Measurements from ENCODE around the gene SLC34A3.

- no peak for TF ChIP-seq KAT7 (CRISPR knock-in tag; IDR thresholded peaks at IDR 0.05; ENCODE audit: borderline replicate concordance)
- TF ChIP-seq JUN (CRISPR knock-in tag; IDR thresholded peaks at IDR 0.05): no peak
- TF ChIP-seq, protein P1, sequence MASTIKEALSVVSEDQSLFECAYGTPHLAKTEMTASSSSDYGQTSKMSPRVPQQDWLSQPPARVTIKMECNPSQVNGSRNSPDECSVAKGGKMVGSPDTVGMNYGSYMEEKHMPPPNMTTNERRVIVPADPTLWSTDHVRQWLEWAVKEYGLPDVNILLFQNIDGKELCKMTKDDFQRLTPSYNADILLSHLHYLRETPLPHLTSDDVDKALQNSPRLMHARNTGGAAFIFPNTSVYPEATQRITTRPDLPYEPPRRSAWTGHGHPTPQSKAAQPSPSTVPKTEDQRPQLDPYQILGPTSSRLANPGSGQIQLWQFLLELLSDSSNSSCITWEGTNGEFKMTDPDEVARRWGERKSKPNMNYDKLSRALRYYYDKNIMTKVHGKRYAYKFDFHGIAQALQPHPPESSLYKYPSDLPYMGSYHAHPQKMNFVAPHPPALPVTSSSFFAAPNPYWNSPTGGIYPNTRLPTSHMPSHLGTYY (CRISPR knock-in tag; IDR thresholded peaks at IDR 0.05): no peak
- TF ChIP-seq FOXP1 (CRISPR knock-in tag; IDR thresholded peaks at IDR 0.05; ENCODE audit: borderline replicate concordance): no peak
- TF ChIP-seq ZNF232 (CRISPR knock-in tag; IDR thresholded peaks at IDR 0.05): no peak
- TF ChIP-seq, protein P2, sequence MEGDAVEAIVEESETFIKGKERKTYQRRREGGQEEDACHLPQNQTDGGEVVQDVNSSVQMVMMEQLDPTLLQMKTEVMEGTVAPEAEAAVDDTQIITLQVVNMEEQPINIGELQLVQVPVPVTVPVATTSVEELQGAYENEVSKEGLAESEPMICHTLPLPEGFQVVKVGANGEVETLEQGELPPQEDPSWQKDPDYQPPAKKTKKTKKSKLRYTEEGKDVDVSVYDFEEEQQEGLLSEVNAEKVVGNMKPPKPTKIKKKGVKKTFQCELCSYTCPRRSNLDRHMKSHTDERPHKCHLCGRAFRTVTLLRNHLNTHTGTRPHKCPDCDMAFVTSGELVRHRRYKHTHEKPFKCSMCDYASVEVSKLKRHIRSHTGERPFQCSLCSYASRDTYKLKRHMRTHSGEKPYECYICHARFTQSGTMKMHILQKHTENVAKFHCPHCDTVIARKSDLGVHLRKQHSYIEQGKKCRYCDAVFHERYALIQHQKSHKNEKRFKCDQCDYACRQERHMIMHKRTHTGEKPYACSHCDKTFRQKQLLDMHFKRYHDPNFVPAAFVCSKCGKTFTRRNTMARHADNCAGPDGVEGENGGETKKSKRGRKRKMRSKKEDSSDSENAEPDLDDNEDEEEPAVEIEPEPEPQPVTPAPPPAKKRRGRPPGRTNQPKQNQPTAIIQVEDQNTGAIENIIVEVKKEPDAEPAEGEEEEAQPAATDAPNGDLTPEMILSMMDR (IDR thresholded peaks at IDR 0.05): no peak
Observed at GRCh38 chr9:137275588-137276472, 45.1 kb downstream of the SLC34A3 start.

Measured in WTC11 (cell line).